HUES48 (cell line): Measurements from ENCODE around the gene CTDP1.
"Not testable (repeated sequence)": the region's sequence is repeated elsewhere in the genome, so short reads cannot be mapped to it uniquely, and the experiment has no call there.

Experiments
- H3K27ac ChIP-seq: one replicate; pipeline ENCODE4 v1.7.0; 2013; ENCODE audit warnings: low read depth, low read length, inconsistent platforms
- H3K27me3 ChIP-seq: 2 replicates; pipeline ENCODE4 v1.6.1; 2013; ENCODE audit warnings: mild to moderate bottlenecking, low read length; ENCODE audit not compliant: control insufficient read depth, insufficient read depth
- H3K36me3 ChIP-seq: 2 replicates; pipeline ENCODE4 v1.6.1; 2013; ENCODE audit warnings: low read length; ENCODE audit not compliant: control insufficient read depth, insufficient read depth
- H3K4me1 ChIP-seq: 2 replicates; pipeline ENCODE4 v1.6.1; 2013; ENCODE audit warnings: mild to moderate bottlenecking, low read length; ENCODE audit not compliant: control insufficient read depth, insufficient read depth
- H3K4me3 ChIP-seq: 2 replicates; pipeline ENCODE4 v1.5.1; 2013; ENCODE audit warnings: mild to moderate bottlenecking, low read depth, low read length
- H3K9ac ChIP-seq: 2 replicates; pipeline ENCODE4 v1.6.1; 2013; ENCODE audit warnings: mild to moderate bottlenecking, low read depth, low read length, moderate library complexity
- H3K9me3 ChIP-seq: 2 replicates; pipeline ENCODE4 v1.6.1; 2013; ENCODE audit warnings: low read length; ENCODE audit not compliant: control insufficient read depth, insufficient read depth

The CTDP1 gene

DNA sequence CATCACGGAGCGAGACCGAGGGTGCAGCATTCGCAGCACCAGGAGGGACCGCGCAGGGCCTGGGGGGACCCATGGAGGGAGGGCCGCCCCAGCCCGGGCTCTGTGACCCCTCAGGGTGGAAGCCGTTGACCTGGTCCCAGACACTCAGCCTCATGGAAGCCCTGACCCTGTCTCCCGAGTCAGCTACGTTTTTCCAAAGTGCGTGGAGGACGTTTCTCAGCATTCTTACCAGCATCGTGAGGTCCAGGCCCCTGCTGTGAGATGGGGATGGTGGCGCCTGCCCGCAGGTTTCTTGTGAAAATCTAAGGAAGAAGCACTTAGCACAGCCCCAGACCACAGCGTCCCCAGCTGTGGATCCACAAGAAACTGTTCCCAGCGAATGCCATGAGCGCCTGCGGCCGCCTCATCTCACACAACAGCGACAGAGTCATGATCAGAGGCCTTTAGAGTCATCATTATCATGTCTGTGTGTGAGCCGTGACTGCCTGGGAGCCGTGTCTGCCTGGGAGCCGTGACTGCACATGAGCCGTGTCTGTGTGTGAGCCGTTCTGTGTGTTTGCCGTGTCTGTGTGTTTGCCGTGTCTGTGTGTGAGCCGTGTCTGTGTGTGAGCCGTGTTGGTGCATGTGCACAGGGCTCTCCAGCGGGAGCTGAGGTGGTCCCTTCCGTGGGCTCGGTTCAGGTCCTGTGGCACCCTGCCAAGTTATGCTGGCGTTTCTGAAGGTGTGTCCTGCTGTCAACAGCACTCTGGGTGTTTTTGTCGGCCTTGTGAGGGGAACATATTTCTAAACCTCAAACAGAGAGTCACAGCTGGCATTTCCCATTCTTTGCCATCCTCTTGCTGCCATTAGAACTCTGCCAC, 68.9 kb downstream of the CTDP1 start:
- H3K36me3 ChIP-seq, result peaks cover 13% of the 10 kb centered on the region
- no peak overlapping the region for H3K4me3 ChIP-seq
- H3K4me1 ChIP-seq, result no peaks in the 10 kb centered on the region
- no peaks in the 10 kb centered on the region for H3K9me3 ChIP-seq
- H3K27ac ChIP-seq, result no peak overlapping the region
- H3K27me3 ChIP-seq, result no peaks in the 10 kb centered on the region
- H3K9ac ChIP-seq, result no peak overlapping the region

DNA sequence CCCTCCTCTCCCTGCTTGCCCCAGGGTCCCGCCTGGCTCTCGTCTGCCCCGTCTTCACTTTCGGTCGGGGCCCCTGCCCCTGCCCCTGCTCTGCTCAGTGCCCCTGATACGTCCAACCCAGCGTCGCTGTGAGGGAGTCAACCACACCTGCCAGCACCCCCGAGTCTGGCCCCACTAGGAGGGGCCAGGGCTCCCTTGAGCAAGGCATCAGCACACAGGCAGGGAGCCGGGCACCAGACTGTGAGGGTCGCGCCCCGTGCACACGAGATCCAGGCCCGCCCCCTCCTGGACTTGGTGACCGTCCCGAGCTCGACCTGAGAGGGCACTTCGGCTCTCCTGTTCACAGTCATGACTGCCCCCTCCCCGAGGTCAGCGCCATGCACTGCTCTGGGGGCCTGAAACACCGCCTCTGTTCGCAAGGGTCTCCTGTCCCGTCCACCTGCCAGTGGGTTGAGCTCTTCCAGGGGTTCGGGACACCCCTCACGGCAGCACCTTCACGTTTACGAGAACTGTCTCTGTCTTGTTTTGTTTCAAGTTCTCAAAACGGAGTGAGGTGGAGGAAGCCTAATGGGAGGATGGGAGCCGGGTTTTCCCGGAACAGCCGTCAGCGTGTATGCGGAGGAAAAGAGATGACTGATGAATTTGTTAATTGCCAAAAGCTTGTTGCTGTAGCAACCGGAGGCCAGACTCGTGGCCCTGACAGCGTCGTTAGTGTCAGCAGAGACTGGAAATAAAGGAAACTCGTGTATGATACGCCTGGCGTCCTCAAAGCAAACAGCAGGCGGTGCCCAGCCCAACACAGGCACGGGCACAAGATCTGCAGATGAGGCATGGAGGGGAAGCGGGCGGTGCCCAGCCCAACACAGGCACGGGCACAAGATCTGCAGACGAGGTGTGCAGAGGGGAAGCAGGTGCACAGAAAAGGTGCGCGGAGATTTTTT, 69.9 kb downstream of the CTDP1 start:
- Histone ChIP-seq H3K27me3 (no peaks in the 10 kb centered on the region), H3K9me3 (no peaks in the 10 kb centered on the region), H3K36me3 (peaks cover 20% of the 10 kb centered on the region), H3K4me1 (no peaks in the 10 kb centered on the region), H3K27ac (no peak overlapping the region), H3K4me3 (no peak overlapping the region), H3K9ac (no peak overlapping the region)

- Histone ChIP-seq H3K27me3 (no peaks in the 10 kb centered on the region), H3K27ac (no peak overlapping the region), H3K36me3 (peaks cover 24% of the 10 kb centered on the region)
Measured at GRCh38 chr18:79750980-79751571, 71.5 kb downstream of the CTDP1 start.

DNA sequence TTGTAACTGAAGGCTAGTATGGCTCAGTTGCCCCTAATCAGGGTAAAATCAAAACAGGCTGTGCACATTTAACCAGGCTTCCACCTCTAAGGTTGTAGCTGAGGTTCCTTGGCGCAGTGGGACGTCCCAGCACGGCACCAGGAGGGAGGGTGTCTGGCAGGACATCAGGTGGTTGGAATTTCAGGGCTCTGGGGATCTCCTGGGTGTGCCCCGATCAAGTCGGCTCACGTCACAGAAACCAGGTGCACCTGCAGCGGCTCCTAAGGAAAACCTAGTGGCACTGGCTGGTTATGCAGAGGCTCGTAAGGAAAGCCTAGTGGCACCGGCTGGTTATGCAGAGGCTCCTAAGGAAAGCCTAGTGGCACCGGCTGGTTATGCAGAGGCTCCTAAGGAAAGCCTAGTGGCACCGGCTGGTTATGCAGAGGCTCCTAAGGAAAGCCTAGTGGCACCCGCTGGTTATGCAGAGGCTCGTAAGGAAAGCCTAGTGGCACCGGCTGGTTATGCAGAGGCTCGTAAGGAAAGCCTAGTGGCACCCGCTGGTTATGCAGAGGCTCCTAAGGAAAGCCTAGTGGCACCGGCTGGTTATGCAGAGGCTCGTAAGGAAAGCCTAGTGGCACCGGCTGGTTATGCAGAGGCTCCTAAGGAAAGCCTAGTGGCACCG, 72.4 kb downstream of the CTDP1 start:
- not testable (repeated sequence) for H3K27me3 ChIP-seq, H3K27ac ChIP-seq, H3K9ac ChIP-seq, H3K9me3 ChIP-seq, H3K4me3 ChIP-seq, H3K4me1 ChIP-seq
- peaks cover 20% of the 10 kb centered on the region for H3K36me3 ChIP-seq

More at GRCh38 chr18:79750980-79751571, 71.5 kb downstream of the CTDP1 start:
- no peak overlapping the region for H3K4me3 ChIP-seq
- H3K4me1 ChIP-seq, result no peaks in the 10 kb centered on the region
- H3K9me3 ChIP-seq, result no peaks in the 10 kb centered on the region
- H3K9ac ChIP-seq, result no peak overlapping the region

- peaks cover 19% of the 10 kb centered on the region for H3K36me3 ChIP-seq
- not testable (repeated sequence) for H3K4me1 ChIP-seq, H3K9me3 ChIP-seq
Measured at GRCh38 chr18:79752946-79753345, 73.3 kb downstream of the CTDP1 start.

DNA sequence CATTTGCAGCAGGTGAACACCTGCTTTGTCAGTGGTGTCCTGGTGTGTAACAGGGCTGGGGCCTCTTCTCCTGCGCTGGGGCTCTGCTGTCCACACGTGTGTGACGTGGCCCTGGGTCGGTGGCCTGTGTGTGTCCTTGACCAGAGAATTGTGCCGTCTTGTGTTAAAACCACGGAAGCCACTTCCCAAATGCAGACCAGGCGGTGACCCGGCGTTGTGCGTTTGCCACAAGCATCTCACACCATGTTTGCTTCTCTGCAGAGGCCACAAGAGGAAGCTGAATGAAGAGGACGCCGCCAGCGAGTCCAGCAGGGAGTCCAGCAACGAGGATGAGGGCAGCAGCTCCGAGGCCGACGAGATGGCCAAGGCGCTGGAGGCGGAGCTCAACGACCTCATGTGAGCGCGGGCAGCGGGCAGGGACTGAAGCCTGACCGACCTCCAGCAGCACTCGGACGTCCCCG, 73.8 kb downstream of the CTDP1 start:
- H3K4me3 ChIP-seq, result no peak overlapping the region
- no peak overlapping the region for H3K27ac ChIP-seq
- peaks cover 19% of the 10 kb centered on the region for H3K36me3 ChIP-seq

More at GRCh38 chr18:79752946-79753345, 73.3 kb downstream of the CTDP1 start:
- not testable (repeated sequence) for H3K27me3 ChIP-seq, H3K27ac ChIP-seq, H3K4me3 ChIP-seq, H3K9ac ChIP-seq

DNA sequence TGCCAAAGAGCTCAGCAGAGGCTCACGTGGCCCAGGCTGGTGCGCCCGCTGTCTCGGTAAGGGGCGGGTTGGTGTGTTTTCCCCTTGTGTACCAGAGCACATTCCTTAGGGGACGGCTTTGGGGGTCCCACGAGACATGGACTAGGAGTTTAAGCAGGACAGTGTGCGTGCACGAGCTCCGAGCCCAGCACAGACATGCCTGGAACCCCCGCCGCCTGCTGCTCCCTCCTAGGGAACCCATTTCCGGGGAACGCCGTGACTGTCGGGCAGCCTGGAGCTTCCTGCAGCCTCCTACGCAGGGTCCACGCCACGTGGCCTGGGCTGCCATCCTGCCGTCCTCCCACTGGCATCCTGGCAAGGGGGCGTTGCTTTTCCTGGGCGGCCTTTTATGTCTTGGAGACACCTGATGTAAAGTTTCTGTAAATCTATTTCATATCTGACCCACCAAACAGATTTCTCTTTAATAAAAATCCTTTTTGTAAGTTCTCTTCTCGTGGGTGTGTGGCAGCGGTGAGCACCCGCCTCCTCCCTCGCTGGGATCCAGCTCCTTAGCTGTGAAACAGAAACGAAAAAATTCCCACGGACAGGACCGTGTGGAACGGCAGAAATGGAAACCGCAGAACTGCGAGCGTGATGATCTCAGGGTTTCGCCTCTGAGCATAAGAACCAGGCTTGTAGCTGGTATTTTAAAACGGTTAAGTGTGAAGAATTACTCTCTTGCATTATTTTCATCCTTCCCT, 74.6 kb downstream of the CTDP1 start:
- Histone ChIP-seq H3K9ac (no peak overlapping the region), H3K27ac (no peak overlapping the region), H3K9me3 (no peaks in the 10 kb centered on the region), H3K36me3 (peaks cover 19% of the 10 kb centered on the region), H3K4me1 (no peaks in the 10 kb centered on the region), H3K4me3 (no peak overlapping the region), H3K27me3 (no peaks in the 10 kb centered on the region)

More for the DNA sequence above, 73.8 kb downstream of the CTDP1 start:
- Histone ChIP-seq H3K27me3 (no peaks in the 10 kb centered on the region), H3K4me1 (no peaks in the 10 kb centered on the region), H3K9ac (no peak overlapping the region), H3K9me3 (no peaks in the 10 kb centered on the region)

DNA sequence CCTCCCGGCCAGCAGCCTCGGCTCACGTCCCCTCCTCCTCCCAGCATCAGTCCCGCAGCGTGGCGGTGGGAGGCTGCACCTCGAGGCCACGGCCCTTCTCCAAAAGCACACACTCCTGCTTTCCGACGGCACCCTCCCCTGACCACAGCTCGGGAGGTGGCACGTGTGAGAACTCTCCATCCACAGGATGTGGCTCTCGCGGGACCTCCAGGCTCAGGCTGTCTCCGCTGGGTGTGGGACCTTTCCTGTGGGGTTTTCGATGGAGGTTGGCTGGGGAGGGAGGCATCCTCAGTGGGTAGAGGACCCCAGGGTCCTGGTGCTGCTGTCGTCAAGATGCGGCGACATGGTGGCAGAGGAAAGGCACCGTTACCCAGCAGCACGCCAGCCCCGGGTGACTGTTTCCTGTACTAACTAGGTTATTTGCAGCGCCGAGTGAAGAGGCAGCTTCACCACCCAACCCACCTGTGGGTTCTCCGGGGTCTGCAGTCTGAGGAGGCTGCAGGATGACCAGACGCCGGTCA, 75.3 kb downstream of the CTDP1 start:
- Histone ChIP-seq H3K9ac (no peak overlapping the region), H3K36me3 (peaks cover 19% of the 10 kb centered on the region), H3K27ac (no peak overlapping the region), H3K9me3 (no peaks in the 10 kb centered on the region), H3K4me3 (no peak overlapping the region), H3K27me3 (no peaks in the 10 kb centered on the region), H3K4me1 (no peaks in the 10 kb centered on the region)

GRCh38 chr18:79755496-79756142, 76.0 kb downstream of the CTDP1 start:
- Histone ChIP-seq H3K4me3 (no peak overlapping the region), H3K36me3 (peaks cover 19% of the 10 kb centered on the region), H3K27me3 (no peaks in the 10 kb centered on the region), H3K9ac (no peak overlapping the region), H3K4me1 (no peaks in the 10 kb centered on the region), H3K9me3 (no peaks in the 10 kb centered on the region; the same call in 1 of the 2 replicates), H3K27ac (no peak overlapping the region)
